ENCODE data around the gene LONRF2. TPM values are rescaled to one million over a fixed set of nuclear protein-coding genes. Genes with fewer than 3 reads are reported as not detected.

The LONRF2 gene
- total RNA-seq, 3 donors from 2014 or later (not counting 1 experiment from before 2014, with no cell fraction given): not detected

GRCh38 chr2:100237770-100238169 lies 84.5 kb downstream of the LONRF2 start:
- no peaks in the 10 kb centered on the region for H3K27me3 ChIP-seq (ENCODE audit: control insufficient read depth, insufficient read depth, low read length)
- intact Hi-C loops (cut with micrococcal nuclease): no loop called here
- DNase-seq (no peak), ATAC-seq (no peak)
- H3K4me3 ChIP-seq (ENCODE audit: low read length): no peak overlapping the region
- no peaks in the 10 kb centered on the region for H3K36me3 ChIP-seq (ENCODE audit: control insufficient read depth, insufficient read depth, low read length)
- no peak overlapping the region for H3K27ac ChIP-seq (ENCODE audit: low read length)
- no peak for TF ChIP-seq CTCF (IDR thresholded peaks at IDR 0.05)
- no peak overlapping the region for H3K27ac Mint-ChIP-seq
- H3K4me1 Mint-ChIP-seq: peaks cover 14 to 15% of the 10 kb centered on the region in 2 donors
- WGBS (ENCODE audit: insufficient coverage): 58% methylated on average over 5 of the region's 8 CpGs
- peaks cover 0 to 9% of the 10 kb centered on the region in 2 donors for H3K27me3 Mint-ChIP-seq (ENCODE audit: low read depth in 2 of 2)
- no peak overlapping the region for H3K4me3 Mint-ChIP-seq
- no peaks in the 10 kb centered on the region for H3K9me3 Mint-ChIP-seq
- H3K36me3 Mint-ChIP-seq: no peaks in the 10 kb centered on the region
- peaks cover 21% of the 10 kb centered on the region for H3K4me1 ChIP-seq (ENCODE audit: control insufficient read depth, insufficient read depth, low read length)
- no peaks in the 10 kb centered on the region for H3K9me3 ChIP-seq (ENCODE audit: control insufficient read depth, insufficient read depth, low read length)

GRCh38 chr2:100237163-100237562 lies 85.1 kb downstream of the LONRF2 start:
- Mint-ChIP-seq H3K4me3 (no peak overlapping the region), H3K4me1 (peaks cover 14 to 15% of the 10 kb centered on the region in 2 donors), H3K27ac (no peak overlapping the region), H3K36me3 (no peaks in the 10 kb centered on the region), H3K9me3 (no peaks in the 10 kb centered on the region), H3K27me3 (ENCODE audit: low read depth in 2 of 2) (peaks cover 0 to 9% of the 10 kb centered on the region in 2 donors)
- no peak overlapping the region for H3K4me3 ChIP-seq (ENCODE audit: low read length)
- ATAC-seq (no peak), DNase-seq (no peak)
- peaks cover 18% of the 10 kb centered on the region for H3K4me1 ChIP-seq (ENCODE audit: control insufficient read depth, insufficient read depth, low read length)
- H3K9me3 ChIP-seq (ENCODE audit: control insufficient read depth, insufficient read depth, low read length): no peaks in the 10 kb centered on the region
- intact Hi-C loops (cut with micrococcal nuclease): no loop called here
- TF ChIP-seq CTCF (IDR thresholded peaks at IDR 0.05): no peak
- H3K36me3 ChIP-seq (ENCODE audit: control insufficient read depth, insufficient read depth, low read length): no peaks in the 10 kb centered on the region
- no peaks in the 10 kb centered on the region for H3K27me3 ChIP-seq (ENCODE audit: control insufficient read depth, insufficient read depth, low read length)
- WGBS (ENCODE audit: insufficient coverage): 97% methylated on average over 10 of the region's 10 CpGs
- no peak overlapping the region for H3K27ac ChIP-seq (ENCODE audit: low read length)

- Mint-ChIP-seq H3K27me3 (ENCODE audit: low read depth in 2 of 2) (peaks cover 0 to 9% of the 10 kb centered on the region in 2 donors), H3K27ac (no peak overlapping the region), H3K4me1 (peaks cover 14 to 15% of the 10 kb centered on the region in 2 donors), H3K36me3 (no peaks in the 10 kb centered on the region), H3K9me3 (no peaks in the 10 kb centered on the region), H3K4me3 (no peak overlapping the region)
- Histone ChIP-seq H3K4me1 (ENCODE audit: control insufficient read depth, insufficient read depth, low read length) (peaks cover 18% of the 10 kb centered on the region), H3K27ac (ENCODE audit: low read length) (peak overlapping the region; percentile 50), H3K36me3 (ENCODE audit: control insufficient read depth, insufficient read depth, low read length) (no peaks in the 10 kb centered on the region), H3K27me3 (ENCODE audit: control insufficient read depth, insufficient read depth, low read length) (no peaks in the 10 kb centered on the region), H3K4me3 (ENCODE audit: low read length) (no peak overlapping the region), H3K9me3 (ENCODE audit: control insufficient read depth, insufficient read depth, low read length) (no peaks in the 10 kb centered on the region)
- ATAC-seq (no peak), DNase-seq (no peak)
- 77% methylated on average over 6 of the region's 6 CpGs for WGBS (ENCODE audit: insufficient coverage)
- no peak for TF ChIP-seq CTCF (IDR thresholded peaks at IDR 0.05)
- intact Hi-C loops (cut with micrococcal nuclease): no loop called here
Observed at GRCh38 chr2:100236166-100236565, 86.1 kb downstream of the LONRF2 start.

GRCh38 chr2:100235581-100235980 lies 86.7 kb downstream of the LONRF2 start:
- H3K27ac ChIP-seq (ENCODE audit: low read length): peak overlapping the region; percentile 50
- DNase-seq (no peak), ATAC-seq (peak in 2 of 3 donors; percentile 1 to 10)
- no peaks in the 10 kb centered on the region for H3K9me3 ChIP-seq (ENCODE audit: control insufficient read depth, insufficient read depth, low read length)
- Mint-ChIP-seq H3K4me1 (peaks cover 14 to 15% of the 10 kb centered on the region in 2 donors), H3K4me3 (no peak overlapping the region), H3K36me3 (no peaks in the 10 kb centered on the region), H3K27me3 (ENCODE audit: low read depth in 2 of 2) (peaks cover 0 to 7% of the 10 kb centered on the region in 2 donors), H3K27ac (peak overlapping the region in 1 of 2 donors; percentile 35), H3K9me3 (no peaks in the 10 kb centered on the region)
- H3K4me1 ChIP-seq (ENCODE audit: control insufficient read depth, insufficient read depth, low read length): peaks cover 18% of the 10 kb centered on the region
- no peaks in the 10 kb centered on the region for H3K27me3 ChIP-seq (ENCODE audit: control insufficient read depth, insufficient read depth, low read length)
- intact Hi-C loops (cut with micrococcal nuclease): no loop called here
- WGBS (ENCODE audit: insufficient coverage): 51% methylated on average over 4 of the region's 4 CpGs
- H3K36me3 ChIP-seq (ENCODE audit: control insufficient read depth, insufficient read depth, low read length): no peaks in the 10 kb centered on the region
- no peak for TF ChIP-seq CTCF (IDR thresholded peaks at IDR 0.05)
- no peak overlapping the region for H3K4me3 ChIP-seq (ENCODE audit: low read length)

All from natural killer cell (primary cell).